ENCODE results near the gene UCK2.

Gene UCK2

GRCh38 chr1:165933446-165934170 lies 106.2 kb downstream of the UCK2 start:
- no peak for DNase-seq (ENCODE audit: low read depth in 1 of 2, low spot score in 1 of 2)

- no peak for DNase-seq (ENCODE audit: low read depth in 1 of 2, low spot score in 1 of 2)
Observed at GRCh38 chr1:165936542-165936941, 109.1 kb downstream of the UCK2 start.

GRCh38 chr1:165937829-165938228 lies 110.4 kb downstream of the UCK2 start:
- DNase-seq (ENCODE audit: low read depth in 1 of 2, low spot score in 1 of 2): no peak

GRCh38 chr1:165938844-165939243 lies 111.4 kb downstream of the UCK2 start:
- no peak for DNase-seq (ENCODE audit: low read depth in 1 of 2, low spot score in 1 of 2)

- DNase-seq (ENCODE audit: low read depth in 1 of 2, low spot score in 1 of 2): no peak
Observed at GRCh38 chr1:165941531-165941930, 114.1 kb downstream of the UCK2 start.

GRCh38 chr1:165942062-165942461 lies 114.6 kb downstream of the UCK2 start:
- DNase-seq (ENCODE audit: low read depth in 1 of 2, low spot score in 1 of 2): no peak

- DNase-seq (ENCODE audit: low read depth in 1 of 2, low spot score in 1 of 2): no peak
Observed at GRCh38 chr1:165942927-165943597, 115.6 kb downstream of the UCK2 start.

GRCh38 chr1:165945911-165946310 lies 118.5 kb downstream of the UCK2 start:
- no peak for DNase-seq (ENCODE audit: low read depth in 1 of 2, low spot score in 1 of 2)

- no peak for DNase-seq (ENCODE audit: low read depth in 1 of 2, low spot score in 1 of 2)
Observed at GRCh38 chr1:165947797-165948455, 120.5 kb downstream of the UCK2 start.

- DNase-seq (ENCODE audit: low read depth in 1 of 2, low spot score in 1 of 2): no peak
Observed at GRCh38 chr1:165949335-165950130, 122.1 kb downstream of the UCK2 start.

- no peak for DNase-seq (ENCODE audit: low read depth in 1 of 2, low spot score in 1 of 2)
Observed at GRCh38 chr1:165954940-165955339, 127.5 kb downstream of the UCK2 start.

- DNase-seq (ENCODE audit: low read depth in 1 of 2, low spot score in 1 of 2): no peak
Observed at GRCh38 chr1:165958306-165958705, 130.9 kb downstream of the UCK2 start.

GRCh38 chr1:165960136-165960535 lies 132.7 kb downstream of the UCK2 start:
- DNase-seq (ENCODE audit: low read depth in 1 of 2, low spot score in 1 of 2): no peak

GRCh38 chr1:165960881-165961280 lies 133.5 kb downstream of the UCK2 start:
- no peak for DNase-seq (ENCODE audit: low read depth in 1 of 2, low spot score in 1 of 2)
